Kasumi-1 (cell line): ENCODE measurements around the gene NUDT3.
"Not testable (repeated sequence)": the region's sequence is repeated elsewhere in the genome, so short reads cannot be mapped to it uniquely, and the experiment has no call there.

Experiments used
- DNase-seq, 2 experiments: peaks; one replicate each; lab custom pipeline; 2025; lab: John Stamatoyannopoulos, UW

The NUDT3 gene

DNA sequence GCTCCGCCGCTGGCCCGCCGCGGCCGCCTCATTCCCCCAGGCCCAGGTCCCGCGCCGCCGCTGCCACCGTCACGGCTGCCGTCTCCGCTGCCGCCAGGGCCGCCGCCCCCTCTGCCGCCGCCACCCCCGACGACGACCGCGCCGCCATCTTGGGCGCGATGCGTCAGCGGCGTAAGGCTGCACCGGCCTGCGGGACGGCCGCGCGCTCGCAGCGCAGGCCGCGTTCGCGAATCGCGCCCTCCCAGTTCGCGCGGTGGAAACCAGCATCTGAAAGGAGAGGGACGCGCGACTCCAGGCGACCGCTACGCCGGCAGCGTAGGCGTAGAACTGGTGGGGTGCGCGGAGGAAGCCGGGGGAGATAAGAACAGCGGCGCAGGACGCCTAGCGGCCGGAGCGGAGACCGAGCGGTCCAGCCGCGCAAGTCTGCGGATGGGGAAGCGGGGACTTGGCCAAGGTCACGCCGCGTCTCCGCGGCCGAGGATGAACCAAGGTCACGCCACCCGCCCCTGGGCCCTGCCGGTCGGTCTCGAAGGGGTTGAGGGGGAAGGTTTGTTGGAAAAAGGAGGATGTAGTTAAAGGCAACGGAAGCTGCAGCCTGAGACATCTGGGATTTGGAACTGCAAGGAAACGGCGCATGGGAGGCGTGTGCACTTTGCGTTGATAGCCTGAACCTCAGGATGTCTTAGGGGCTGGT lies at the start of gene NUDT3:
Gene NUDT3 (minus strand): TSS at position 173 of the 694 bp plus-strand sequence. CDS start 307 bp downstream, outside the sequence.
- DNase-seq: peak; percentile 92 to 93

DNA sequence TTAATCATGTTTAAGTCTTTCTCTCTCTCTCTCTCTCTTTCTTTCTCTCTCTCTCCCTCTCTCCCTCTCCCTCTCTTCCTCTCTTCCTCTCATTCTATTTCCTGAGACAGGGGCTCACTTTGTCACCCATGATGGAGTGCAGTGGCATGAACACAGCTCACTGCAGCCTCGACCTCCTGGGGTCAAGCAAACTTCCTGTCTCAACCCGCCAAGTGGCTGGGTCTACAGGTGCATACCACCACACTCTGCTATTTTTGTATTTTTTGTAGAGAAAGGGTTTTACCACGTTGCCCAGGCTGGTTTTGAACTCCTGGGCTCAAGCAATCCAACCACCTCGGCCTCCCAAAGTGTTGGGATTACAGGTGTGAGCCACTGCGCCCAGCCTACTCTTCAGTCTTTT lies 49.1 kb upstream of the NUDT3 start:
- DNase-seq: no peak

DNA sequence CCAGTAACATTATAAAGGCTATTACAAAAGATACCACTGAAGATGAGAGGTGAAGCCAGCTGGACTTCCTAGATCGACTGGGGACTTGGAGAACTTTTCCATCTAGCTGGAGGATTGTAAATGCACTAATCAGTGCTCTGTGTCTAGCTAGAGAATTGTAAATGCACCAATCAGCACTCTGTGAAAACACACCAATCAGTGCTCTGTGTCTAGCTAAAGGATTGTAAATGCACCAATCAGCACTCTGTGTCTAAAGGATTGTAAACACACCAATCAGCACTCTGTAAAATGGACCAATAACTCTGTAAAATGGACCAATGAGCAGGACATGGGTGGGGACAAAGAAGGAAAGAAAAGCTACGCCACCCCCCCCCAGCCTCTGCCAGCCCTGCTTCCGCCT lies 47.0 kb upstream of the NUDT3 start:
- DNase-seq: no peak

DNA sequence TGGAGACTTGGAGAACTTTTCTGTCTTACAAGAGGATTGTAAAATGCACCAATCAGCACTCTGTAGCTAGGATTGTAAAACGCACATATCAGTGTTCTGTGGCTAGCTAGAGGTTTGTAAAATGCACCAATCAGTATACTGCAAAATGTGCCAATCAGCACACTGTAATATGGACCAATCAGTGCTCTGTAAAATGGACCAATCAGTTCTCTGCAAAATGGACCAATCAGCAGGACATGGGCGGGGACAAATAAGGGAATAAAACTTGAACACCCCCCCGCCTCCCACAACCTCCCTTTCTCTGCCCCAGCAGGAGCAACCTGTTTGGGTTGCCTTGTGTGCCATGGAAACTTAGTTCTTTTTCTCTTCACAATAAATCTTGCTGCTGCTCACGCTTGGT lies 46.2 kb upstream of the NUDT3 start:
- DNase-seq: no peak

DNA sequence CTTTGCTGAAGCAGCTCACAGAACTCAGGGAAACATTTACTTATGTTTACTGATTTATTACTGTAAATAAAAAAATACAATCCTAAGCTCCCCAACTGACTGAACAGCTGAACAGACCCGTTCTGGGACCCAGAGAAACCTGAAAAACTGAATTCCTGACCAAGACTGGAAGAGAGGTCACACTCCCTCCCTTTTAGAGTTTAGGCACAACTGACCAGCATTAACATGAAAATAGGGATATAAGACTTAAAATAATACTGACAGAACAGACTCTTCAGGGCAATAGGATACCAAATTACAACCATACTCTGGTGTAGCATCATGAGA lies 45.1 kb upstream of the NUDT3 start:
- no peak for DNase-seq

DNA sequence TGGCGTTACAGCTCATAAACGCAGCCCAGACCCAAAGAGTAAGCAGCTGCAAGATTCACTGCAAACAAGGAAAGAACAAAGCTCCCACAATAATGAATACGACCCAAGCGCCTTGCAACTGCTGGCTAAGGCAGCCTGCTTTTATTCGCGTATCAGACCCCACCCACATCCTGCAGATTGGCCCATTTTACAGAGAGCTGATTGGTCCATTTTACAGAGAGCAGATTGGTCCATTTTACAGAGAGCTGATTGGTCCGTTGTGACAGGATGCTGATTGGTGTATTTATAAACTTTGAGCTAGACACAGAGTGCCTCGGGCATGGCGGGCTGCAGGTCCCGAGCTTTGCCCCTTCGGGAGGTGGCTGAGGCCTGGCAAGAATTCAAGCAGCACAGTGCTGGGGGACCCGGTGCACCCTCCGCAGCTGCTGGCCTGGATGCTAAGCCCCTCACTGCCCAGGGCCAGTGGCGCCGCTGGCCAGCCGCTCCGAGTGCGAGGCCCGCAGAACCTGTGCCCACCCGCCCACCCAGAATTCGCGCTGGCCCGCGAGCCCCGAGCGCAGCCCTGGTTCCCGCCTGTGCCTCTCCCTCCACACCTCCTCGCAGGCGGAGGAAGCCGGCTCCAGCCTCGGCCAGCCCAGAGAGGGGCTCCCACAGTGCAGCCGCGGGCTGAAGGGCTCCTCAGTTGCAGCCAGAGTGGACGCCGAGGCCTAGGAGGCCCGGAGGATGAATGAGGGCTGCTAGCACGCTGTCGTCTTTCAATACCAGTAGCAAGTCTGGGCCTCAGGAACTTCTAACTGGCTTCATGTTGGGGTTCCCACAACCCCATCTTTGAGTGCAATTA lies 44.6 kb upstream of the NUDT3 start:
- no peak for DNase-seq

DNA sequence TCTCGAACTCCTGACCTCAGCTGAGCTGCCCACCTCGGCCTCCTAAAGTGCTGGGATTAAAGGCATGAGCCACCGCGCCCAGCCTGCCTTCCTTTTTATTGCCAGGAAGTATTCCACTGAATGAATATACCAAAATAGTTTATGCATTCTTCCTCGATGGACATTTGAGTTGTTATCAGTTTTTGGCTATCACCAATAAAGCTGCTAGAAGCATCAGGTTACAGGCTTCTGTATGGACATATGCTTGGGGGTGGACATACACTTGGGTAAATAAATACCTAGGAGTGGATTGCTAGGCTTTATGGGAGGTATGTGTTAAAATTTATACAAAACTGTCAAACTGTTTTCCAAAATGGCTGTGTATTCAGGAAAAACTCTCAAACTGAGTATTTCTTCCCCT lies 43.4 kb upstream of the NUDT3 start:
- no peak for DNase-seq

DNA sequence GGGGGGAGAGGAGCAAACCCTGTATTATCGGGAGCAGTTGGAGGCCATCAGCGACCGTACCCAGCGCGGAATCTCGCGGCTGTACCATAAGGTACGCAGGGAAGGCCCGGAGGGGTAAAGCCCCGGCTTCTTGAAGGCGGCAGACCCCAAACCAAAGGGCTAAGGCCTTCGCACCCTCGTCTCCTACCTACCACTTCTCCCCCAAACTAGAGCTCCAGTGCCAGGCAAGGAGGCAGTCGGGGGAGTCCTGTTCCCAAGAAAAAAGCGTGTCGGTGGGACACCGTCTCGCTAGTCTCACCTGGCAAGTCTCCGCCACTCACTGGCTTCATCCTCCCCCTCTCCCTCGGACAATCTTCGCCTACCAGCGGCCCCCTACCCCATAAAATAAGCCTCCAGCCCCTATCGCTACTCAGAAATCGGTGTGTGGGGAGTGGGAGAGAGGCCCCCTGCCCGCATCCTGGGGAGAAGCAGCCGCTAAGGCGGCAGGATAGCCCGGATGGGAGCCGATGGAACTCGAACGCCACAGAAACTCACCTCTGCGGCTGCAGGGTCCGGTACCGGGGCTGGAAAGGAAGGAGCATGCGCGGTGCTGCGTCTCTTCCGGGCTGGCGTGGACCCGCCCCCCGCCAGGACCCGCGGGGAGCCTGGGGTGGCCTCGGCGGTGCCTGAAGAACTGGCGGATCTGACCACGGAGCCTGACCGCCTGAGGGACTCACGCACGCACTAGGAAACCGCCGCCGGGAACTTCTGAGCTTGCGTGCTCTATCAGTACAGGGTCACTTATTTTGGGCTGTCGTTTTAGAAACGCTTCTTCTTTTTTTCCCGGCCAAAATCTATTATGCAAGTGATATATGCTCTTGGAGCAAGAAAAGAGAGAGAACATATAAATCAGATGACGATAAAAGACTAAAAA lies 33.3 kb upstream of the NUDT3 start, which contains the start of gene RPS10:
Gene RPS10 (minus strand): TSS at position 572 of the 913 bp plus-strand sequence. CDS start 848 bp downstream, outside the sequence.
- peak; percentile 83 to 89 for DNase-seq

DNA sequence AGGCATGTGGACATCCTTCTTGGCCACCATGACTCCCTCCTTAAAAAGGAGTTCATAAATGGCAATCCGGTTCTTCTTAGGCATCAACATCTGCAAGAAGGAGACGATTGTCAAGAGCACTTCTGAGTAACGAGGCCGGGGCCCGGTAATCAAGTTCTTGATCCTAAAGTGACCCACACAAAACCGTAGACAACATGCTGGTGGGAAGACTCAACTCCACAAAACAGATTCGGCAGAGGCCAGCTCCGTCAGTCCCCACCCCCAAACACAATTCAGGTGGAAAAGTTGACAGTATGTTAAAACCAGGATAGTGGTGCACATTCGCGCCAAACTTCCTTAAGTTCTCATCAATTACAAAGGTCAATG lies 32.6 kb upstream of the NUDT3 start:
- no peak for DNase-seq

DNA sequence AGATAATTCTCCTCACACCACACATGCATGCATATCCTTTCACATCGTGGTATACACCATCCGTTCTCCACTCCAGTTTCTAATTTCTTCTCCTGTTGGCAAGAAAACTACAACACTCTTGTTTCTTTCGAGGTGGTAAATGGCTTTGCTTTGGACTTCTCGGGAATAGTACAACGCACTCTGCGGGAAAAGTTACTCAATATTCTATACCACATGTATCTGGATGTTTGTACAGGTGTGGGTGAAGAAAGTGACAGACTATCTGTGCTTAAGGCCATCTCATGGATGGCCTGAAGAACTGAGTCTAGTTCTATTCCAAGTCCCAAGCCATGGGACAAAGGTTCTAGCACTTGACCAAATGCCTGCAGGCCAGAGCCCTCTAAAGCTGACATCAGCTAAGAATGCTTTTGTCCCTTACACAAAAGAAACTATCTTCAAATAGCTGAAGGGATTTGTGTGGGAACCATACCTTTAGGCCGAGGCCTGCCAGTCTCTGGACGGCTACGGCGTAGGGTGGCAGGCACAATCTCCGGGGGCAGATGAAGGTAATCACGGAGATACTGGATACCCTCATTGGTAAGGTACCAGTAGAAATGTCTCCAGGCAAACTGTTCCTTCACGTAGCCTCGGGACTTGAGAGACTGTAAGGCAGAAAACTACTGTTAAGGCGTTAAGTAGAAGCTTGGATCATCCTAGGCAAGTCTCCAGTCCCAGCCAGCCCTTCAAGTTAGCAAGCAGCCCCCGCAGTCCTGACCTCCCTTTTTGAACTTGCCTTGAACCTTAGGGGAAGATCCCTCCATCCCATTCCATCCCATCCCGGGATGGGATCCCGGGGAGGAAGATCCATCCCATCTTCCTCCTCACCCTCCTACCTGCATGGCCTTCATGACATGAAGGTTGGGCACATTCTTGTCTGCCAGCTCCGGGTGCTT lies 32.0 kb upstream of the NUDT3 start:
- DNase-seq: no peak

DNA sequence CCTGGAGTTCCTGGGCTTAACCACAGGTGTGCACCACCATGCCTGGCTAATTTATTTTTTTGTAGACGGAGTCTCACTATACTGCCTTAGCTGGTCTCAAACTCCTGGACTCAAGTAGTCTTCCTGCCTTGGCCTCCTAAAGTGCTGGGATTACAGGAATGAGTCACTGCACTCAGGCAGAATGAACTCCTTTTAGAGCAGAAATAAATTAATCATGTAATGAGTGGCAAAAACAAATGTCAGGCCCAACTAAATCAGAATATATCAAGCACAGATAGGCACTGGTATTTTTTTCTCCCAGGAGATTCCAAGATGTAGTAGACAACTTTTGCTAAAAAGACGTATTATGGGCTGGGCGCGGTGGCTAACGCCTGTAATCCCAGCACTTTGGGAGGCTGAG lies 30.8 kb upstream of the NUDT3 start:
- DNase-seq: no peak

DNA sequence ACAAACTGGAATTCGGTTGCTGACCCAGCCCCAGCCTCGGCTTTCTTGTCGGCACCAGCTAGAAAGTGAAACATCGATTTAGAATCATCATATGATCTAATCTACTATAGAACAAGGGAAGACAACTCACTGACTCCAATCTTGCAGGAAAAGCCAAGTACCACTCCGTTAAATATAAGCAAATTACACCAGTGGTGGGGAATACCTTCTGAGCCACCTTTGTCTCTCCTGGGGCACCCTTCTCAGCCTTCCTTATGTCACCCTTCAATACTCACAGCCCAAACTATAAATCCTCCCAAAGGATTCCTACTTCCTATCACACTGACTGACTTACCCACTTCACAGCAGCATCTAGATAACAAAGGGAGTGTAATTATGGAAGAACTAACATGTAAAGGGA lies 25.9 kb upstream of the NUDT3 start:
- DNase-seq: no peak

DNA sequence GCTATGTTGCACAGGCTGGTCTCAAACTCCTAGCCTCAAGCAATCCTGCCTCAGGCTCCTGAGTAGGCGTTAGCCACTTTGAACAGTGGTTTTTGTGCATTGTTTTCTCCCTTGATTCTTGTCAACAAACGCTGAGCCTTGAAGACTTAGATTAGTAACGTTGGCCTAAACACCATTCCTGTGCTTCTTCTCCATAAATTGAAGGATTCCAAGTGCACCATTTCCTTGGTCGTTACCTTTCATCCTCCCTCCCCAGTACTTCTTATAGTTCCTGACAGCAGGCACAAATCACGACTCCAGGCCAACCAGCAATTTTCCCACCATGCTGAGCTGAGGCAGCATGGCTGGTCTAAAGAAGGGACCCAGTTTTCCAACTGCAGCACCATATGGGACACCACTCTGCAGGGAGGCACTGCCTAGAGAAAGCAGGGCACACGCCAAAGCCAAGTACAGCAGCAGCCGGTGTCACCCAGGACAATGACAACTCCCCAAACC lies 24.5 kb upstream of the NUDT3 start:
- DNase-seq: no peak

DNA sequence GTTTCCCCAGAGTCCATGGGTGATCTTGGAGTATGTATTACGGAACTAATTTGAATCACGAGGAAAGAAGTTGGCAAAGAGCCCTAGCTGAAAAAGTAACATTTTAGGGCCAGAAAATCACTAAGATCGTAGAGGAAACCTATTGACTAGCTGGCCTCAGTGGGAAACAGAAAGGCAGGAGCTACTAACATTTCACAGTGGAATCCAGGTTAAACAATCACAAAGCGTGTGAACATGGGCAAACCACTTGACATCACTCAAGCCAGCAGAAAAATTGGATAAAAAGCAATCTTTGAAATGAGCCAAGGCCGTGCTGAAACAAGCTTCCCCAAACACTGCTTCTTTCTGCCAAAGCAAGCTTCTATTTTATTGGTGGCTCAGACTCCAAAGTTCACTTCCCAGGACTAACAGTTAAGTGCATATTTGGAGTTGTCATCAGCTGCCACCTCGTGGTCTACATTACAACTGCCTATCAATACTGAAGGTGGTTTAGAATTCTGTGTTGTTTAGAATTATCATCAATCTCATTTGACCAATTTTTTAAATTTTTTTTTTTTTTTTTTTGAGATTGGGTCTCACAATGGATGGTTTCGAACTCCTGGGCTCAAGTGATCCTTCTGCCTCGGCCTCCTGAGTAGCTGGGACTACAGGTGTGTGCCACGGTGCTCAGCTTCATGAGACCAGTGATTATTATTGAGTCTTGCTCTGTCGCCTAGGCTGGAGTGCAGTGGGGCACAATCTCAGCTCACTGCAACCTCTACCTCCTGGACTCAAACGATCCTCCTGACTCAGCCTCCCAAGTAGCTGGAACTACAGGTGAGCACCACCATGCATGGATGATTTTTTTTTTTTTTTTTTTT lies 22.8 kb upstream of the NUDT3 start:
- peak; percentile 80 to 89 for DNase-seq

DNA sequence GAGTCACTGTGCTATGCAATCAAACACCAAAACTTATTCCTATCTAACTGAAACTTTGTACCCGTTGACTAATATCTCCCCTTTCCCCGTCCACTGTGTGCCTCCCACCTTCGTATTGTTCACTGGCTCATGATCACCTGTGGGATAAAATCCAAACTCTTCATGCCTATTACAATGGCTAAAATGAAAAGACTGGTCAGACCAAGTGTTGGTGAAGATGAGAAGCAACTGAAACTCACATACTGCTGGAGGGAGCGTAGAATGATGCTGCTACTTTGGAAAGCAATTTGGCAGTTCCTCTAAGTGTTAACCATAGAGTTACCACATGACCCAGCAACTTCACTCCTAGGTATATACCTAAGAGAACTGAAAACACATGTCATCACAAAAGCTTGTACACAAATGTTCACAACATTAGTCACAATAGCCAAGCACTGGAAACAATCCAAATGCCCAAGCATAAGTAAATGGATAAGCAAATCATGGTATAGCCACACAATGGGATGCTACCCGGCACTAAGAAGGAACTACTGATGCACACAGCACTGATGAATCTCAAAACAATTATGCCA lies 20.3 kb upstream of the NUDT3 start:
- DNase-seq: no peak

DNA sequence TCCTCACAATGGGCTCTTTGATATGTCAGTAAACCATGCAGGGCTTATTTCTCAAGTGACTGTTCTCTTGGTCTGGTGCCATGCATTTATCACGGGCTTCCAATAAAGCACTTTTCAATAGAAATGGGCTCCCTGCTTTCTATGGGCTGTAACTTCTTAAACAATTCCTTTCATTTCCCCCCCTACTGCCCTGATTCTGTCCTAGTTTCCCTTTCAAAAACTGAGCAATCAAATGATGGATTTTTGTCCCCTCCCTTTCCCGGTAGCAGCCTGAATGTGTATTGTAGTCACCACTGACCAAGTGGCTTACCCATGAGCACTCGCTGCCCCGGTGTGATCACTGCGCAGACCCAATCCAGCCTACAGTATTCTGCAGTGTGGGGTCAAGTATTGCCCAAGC lies 19.5 kb upstream of the NUDT3 start:
- DNase-seq: no peak

DNA sequence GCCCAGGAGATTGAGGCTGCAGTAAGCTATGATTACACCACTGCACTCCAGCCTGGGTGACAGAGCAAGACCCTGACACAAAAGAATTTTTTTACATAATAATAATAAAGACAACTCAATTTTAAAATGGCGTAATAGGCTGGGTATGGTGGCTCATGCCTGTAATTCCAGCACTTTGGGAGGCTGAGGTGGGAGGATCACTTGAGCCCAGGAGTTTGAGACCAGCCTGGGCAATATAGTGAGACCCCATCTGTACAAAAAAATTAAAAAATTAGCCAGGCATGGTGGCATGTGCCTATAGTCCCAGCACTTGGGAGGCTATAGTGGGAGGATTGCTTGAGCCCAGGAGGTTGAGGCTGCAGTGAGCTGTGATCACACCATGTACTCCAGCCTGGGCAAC lies 15.4 kb upstream of the NUDT3 start:
- DNase-seq: not testable (repeated sequence)

DNA sequence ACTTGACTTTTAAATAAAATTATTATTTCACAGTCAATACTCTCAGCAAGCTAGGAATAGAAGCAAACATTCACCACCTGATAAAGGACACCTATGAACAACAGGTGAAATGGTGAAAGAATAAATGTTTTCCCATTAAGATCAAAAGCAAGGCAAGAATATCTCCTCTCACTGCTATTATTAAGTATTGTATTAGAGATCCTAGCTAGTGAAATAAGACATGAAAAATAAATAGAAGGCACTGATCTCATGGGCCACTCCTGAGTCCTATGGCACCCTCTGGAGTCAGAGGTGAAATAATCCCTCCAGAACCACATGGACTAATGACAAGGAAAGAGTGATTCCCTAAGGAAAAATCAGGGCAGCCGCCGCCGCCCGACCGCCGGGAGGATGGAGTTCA lies 4.0 kb upstream of the NUDT3 start:
- no peak for DNase-seq

DNA sequence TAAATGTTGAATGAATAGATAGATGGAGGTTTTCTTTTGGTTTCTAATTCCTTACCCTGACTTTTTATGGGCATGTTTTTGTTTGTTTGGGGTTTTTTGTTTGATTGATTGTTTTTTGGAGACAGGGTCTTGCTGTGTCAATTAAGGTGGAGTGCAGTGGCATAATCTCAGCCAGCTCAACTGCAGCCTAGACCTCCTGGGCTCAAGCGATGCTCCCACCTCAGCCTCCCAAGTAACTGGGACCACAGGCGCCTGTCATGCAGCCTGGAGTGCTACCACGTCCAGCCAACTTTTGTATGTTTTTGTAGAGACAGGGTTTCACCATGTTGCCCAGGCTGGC lies 1.5 kb upstream of the NUDT3 start:
- DNase-seq: no peak
